GM21619 (cell line): ENCODE measurements around the gene CDK14.

ENCODE experiments used
- ATAC-seq: cut with Tn5 transposase; IDR thresholded peaks from one replicate; pipeline ENCODE4 v1.9.1; 2021; ENCODE audit not compliant: unreplicated experiment

CDK14 gene

GRCh38 chr7:90596671-90597562 lies 796 bp downstream of the CDK14 start:
- ATAC-seq: peak; percentile 26

DNA sequence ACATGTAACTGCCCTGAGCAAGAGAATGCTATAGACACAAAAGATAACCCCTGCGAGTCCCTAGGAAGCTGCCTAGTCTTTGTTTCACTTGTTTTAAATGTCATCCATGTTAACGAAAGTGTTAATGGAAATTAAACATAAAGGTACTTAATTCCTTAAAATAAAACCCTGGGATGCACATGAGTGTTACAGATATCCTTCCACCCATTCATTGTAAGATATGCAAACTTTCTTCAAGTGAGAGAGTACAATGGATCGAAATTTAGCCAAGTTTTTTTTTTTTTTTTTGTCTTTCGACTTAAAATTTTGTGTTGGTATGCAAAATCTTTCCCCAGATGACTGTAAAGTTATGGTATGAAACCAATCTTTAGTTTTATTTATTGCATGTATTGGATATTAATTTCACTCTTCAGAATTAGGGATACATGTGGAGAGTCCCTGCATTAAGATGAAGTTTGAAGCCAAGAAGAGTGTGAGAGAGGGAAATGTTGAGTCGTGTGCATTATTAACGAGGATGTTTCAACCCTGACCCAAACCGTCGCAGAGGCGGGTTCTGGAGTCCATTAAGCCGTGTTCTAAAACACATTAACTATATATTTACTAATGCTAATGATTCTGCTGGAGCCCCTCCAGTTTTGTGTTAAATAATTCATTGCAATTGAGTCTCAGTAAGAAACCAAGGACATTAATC lies 1.6 kb downstream of the CDK14 start:
- ATAC-seq: no peak

DNA sequence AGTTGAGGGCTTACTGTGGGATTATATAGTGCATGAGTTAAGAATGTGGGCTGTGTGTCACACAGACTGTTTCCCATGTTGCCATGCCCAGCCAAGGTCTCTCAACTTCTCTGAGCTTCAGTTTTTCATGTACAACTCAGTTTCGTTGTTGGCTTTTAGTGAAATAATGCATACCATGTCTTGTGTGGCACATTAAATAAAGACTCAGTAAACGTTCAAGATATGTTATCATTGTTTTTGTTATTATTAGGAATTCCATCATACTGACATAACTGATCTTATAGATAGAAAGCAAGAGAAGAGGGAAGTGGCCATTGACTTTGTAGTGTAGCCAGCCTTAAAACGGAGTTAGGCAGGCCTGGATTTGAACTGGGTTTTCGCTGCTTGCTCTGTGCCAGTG lies 2.9 kb downstream of the CDK14 start:
- no peak for ATAC-seq

- ATAC-seq: no peak
These were observed 3.9 kb downstream of the CDK14 start for GRCh38 chr7:90599892-90600555.

DNA sequence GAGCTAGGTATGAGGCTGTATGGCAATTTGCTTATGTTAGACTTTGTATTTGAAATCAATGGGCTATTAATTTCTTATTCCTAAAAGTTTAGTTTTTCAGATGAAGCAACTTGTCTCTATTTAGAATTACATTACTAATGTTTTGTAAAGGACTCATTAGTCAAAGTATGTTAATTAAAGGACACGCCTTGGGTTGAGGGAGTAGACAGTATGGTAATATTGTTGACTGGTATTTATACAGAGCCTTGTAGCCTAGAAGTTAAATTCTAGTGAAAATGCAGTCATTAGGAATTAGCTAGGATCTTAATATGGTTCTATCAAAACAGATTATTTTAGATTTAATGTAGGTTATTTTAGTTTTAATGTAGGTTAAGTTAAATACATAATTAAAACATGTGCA lies 6.2 kb downstream of the CDK14 start:
- ATAC-seq: no peak

- no peak for ATAC-seq
These were observed 7.2 kb downstream of the CDK14 start for GRCh38 chr7:90603346-90603745.

DNA sequence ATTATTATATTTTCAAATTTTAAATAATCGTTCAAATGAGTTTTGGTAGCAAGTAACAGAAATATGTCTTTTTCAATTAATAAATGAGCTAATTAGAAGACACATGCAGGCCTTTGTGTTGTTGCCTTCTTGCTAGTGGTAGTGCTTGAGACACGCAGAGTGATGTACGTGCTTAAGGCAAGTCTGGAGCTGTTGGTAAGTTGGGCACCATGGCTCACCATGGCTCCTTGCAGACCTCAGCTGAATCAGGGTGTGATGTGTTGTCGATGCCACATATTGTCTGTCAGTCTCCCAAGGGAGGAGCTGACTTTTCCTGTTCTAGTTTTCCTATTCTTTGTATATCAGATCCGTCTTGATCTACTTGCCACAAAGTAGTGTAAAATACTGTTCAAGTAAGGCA lies 8.3 kb downstream of the CDK14 start:
- ATAC-seq: no peak

GRCh38 chr7:90605055-90605454 lies 8.9 kb downstream of the CDK14 start:
- no peak for ATAC-seq

- no peak for ATAC-seq
These were observed 11.1 kb downstream of the CDK14 start for GRCh38 chr7:90607196-90607595.

DNA sequence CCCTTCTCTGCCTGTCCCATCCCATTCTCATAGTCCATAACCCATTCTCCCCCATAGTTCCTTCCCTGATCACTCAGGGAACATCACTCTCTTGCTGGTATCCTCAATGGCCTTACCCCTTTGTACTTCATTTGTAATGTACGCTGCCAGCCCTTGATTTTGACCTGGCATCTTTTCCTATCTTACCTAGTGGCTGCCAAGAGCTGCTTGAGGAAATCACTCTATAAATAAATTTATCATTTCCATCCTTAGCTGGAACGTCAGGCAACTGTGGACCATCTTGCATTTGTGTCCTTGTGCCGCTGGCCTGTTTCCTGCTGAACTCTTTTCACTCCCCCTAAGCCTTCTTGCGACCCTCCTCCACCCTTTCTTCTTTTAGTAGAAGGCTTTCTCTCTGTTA lies 14.0 kb downstream of the CDK14 start:
- ATAC-seq: no peak

GRCh38 chr7:90611115-90611514 lies 15.0 kb downstream of the CDK14 start:
- no peak for ATAC-seq

DNA sequence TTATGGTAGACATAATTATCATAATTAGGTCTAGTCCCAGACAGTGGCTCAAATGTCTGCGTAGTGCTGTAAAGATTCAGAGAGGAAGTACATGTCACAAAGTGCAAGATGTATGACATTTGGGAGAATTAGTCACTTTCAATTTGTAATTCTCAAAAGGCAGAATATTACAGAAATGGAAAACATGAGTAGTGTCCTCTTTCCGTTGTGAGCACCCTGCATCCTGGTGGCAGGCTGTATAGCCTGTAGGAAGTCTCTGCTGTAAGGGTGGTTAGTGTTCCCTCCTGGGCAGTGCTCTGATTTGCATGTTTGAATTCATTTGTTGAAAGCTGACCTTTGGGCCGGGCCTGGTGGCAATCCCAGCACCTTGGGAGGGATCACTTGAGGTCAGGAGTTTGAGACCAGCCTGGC lies 17.0 kb downstream of the CDK14 start:
- peak; percentile 91 for ATAC-seq

GRCh38 chr7:90617442-90617841 lies 21.3 kb downstream of the CDK14 start:
- ATAC-seq: no peak

- ATAC-seq: no peak
These were observed 22.8 kb downstream of the CDK14 start for GRCh38 chr7:90618876-90619275.

DNA sequence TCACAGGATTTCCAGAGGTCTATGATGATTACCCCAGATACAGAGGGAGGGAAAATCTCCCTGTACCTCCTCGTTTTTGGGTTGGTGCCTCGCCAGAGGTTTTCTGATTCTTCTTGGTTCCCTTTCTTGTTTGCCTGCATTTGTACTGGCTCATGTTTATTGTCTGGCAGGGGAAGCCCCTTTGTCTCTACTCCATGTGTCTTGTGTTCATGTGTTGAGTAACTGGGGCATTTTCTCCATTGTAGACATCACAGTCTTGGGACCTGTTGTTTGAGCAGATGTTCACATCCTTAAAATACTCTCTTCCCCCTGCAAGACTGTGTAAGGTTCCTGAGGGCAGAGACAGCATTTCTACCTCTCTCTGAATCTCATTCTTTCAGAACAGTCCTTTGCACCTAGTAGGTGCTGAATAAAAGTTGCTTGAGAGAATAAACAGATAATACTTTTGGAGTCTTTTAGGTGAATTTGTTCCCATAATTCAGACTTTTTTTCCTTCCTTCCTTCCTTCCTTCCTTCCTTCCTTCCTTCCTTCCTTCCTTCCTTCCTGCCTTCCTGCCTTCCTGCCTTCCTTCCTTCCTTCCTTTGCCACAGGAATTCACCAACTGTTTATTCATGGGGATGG lies 25.1 kb downstream of the CDK14 start:
- ATAC-seq: peak; percentile 69

DNA sequence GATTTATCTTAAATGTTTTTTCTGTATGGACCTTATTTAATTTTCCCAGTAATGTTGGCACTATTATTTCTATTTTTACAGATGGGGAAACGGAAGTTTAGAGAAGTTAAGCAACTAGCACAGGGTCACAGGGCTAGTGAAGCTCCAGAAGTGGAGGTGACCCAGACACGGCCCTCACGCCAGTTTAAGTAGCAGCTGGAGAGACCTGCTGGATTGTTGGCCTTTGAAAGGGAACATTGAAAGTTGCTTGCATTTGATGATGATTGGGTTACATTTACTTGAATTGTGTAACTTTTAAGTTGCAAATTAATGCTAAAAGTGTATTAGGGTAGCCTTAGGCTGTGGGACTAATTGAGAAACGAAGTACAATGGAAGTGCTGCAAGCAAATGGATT lies 25.6 kb downstream of the CDK14 start:
- no peak for ATAC-seq

- ATAC-seq: no peak
These were observed 26.5 kb downstream of the CDK14 start for GRCh38 chr7:90622670-90623069.

- no peak for ATAC-seq
These were observed 28.2 kb downstream of the CDK14 start for GRCh38 chr7:90624225-90624911.

- ATAC-seq: no peak
These were observed 28.9 kb downstream of the CDK14 start for GRCh38 chr7:90625051-90625450.

- ATAC-seq: no peak
These were observed 29.4 kb downstream of the CDK14 start for GRCh38 chr7:90625562-90625961.

GRCh38 chr7:90626013-90626412 lies 29.9 kb downstream of the CDK14 start:
- no peak for ATAC-seq
